Vagina (tissue), 2 donors: ENCODE data around the gene CHIC2.

Experiments
- POLR2AphosphoS5 ChIP-seq, 2 donors: sonication (generic); formaldehyde crosslinking; IDR thresholded peaks; one replicate each; pipeline ENCODE4 v1.9.0; 2017; ENCODE audit warnings: antibody characterized with exemption in 2 of 2, mild to moderate bottlenecking in 2 of 2, low read depth in 1 of 2; ENCODE audit not compliant: insufficient read depth in 1 of 2
- TF ChIP-seq, protein P1 (sequence below), 3 experiments: fragments of 450-650 bp in 2 of 3; fragments of 200-600 bp in 1 of 3; sonication (generic) in 1 of 3; IDR thresholded peaks; one replicate each; pipeline ENCODE4 v1.5.1; 2017 to 2019; ENCODE audit warnings: antibody characterized with exemption in 3 of 3, mild to moderate bottlenecking in 2 of 3, moderate library complexity in 2 of 3

DNA sequence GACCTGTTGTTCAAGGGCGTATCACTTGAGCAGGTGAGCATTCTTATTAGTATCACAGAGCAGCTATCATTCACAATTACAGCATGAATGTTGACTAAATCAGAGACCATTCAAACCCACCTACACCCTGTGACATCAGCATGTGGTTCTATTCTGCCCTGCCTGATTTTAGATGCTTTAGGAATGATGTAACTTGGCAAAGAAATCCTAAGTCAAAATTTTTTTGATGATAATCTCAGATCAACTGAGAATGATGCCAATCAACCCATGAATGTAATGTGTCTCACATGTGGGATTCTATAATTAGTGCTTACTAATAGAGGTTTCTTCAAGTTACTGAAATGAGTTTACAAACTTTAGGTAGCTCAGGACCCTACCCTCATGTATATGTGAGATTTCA lies 13.4 kb upstream of the CHIC2 start:
- TF ChIP-seq, protein P1, sequence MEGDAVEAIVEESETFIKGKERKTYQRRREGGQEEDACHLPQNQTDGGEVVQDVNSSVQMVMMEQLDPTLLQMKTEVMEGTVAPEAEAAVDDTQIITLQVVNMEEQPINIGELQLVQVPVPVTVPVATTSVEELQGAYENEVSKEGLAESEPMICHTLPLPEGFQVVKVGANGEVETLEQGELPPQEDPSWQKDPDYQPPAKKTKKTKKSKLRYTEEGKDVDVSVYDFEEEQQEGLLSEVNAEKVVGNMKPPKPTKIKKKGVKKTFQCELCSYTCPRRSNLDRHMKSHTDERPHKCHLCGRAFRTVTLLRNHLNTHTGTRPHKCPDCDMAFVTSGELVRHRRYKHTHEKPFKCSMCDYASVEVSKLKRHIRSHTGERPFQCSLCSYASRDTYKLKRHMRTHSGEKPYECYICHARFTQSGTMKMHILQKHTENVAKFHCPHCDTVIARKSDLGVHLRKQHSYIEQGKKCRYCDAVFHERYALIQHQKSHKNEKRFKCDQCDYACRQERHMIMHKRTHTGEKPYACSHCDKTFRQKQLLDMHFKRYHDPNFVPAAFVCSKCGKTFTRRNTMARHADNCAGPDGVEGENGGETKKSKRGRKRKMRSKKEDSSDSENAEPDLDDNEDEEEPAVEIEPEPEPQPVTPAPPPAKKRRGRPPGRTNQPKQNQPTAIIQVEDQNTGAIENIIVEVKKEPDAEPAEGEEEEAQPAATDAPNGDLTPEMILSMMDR (IDR thresholded peaks at IDR 0.05) = no peak
- TF ChIP-seq POLR2AphosphoS5 (IDR thresholded peaks at IDR 0.05; ENCODE audit: insufficient read depth in 1 of 2, low read depth in 1 of 2) = no peak
